GM18508 (cell line): ENCODE measurements around the gene HIKESHI.
A peak's percentile ranks its signal among the peaks of the same experiment; 100 is the strongest.
"Not testable (repeated sequence)": the region's sequence is repeated elsewhere in the genome, so short reads cannot be mapped to it uniquely, and the experiment has no call there.

ENCODE experiments used
- ATAC-seq: cut with Tn5 transposase; IDR thresholded peaks from one replicate; pipeline ENCODE4 v1.9.1; 2021; ENCODE audit warnings: moderate number of reproducible peaks; ENCODE audit not compliant: insufficient read depth, unreplicated experiment

Gene HIKESHI, protein sequence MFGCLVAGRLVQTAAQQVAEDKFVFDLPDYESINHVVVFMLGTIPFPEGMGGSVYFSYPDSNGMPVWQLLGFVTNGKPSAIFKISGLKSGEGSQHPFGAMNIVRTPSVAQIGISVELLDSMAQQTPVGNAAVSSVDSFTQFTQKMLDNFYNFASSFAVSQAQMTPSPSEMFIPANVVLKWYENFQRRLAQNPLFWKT

DNA sequence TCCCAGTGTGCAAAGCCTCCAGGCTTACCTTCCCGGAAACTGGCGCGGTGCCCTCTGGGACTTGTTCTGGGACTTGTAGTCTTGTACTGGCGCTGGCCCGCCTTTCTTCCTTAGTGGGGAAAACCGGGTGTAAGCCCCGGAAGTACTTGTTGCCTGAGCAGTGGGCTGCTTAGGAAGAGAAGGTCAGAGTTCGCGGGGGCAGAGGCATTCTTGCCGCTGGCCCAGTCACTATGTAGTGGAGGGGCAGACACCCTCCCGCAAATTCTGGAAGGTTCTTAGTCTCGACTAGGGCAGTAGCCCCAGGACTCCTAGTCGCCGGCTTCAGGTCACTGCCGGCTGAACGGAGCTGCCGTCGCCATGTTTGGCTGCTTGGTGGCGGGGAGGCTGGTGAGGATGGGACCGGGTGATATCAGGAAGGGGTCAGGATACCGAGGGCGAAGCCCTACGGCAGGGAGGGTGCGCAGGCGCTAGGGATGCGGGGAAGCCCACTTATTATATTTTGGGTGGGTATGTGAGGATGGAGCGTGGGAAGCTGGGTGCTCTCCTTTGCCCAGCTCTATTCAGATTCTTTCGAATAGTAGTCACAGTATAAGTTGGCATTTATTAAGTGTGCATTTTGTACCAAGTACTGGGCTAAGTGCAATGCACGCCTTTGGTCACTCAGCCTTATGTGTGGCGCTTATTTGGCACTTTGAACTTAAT lies at the start of gene HIKESHI:
HIKESHI (plus strand) TSS at position 149 of the 702 bp plus-strand sequence; CDS start at position 358, 209 bp downstream.
- ATAC-seq, result peak; percentile 96

DNA sequence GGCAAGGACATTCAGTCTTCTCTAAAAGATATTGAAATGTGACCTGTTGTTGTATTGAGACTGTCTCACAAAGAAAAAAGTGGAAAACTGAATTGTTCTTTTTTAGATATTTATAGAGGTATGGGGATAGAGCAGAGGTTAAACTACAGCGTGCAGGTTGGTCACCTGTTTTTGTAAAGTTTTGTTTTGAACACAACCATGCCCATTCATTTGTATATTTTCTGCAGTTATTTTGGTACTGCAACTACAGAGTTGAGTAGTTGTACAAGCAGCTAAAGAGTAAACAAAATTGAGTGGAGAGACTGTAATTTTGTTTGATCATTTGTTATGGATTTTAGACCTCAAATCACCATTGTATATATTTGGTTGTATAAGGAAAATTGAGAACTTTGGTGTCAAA lies 46.1 kb upstream of the HIKESHI start:
- ATAC-seq, result peak; percentile 68

DNA sequence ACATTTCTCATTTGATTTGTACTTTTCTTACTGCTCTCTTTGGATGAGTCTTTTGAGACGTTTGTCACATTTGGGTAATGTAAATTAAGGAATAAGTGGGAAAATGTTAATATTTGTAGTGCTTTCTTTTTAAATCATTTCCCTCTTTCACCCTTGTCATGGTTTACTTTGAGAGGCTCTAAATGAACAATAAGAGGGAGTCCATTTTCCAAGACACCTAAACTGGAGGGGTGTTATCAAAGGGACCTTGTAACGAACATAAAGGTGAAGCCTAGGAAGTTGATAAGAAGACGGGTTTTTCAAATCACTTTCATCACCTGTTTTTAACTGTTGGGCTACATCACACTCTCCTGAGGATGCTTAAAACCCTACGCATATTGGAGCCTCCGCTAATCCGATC lies 45.4 kb upstream of the HIKESHI start:
- no peak for ATAC-seq

DNA sequence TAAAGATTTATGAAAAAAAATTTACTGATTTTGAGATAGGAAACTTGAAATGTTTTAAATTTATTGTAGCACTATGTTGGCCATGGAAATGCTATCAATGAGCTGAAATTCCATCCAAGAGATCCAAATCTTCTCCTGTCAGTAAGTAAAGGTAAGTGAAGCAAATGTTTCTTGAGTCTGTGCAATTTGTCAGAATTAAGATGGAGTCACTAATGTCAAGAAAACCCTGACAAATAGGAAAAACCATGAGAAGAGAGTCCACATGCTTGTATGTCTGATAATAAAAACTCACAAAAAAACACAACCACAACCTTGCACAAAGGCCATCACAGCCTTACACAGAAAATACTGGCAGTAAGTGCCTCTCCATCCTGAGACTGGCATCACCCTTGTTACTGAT lies 44.6 kb upstream of the HIKESHI start:
- ATAC-seq, result no peak

DNA sequence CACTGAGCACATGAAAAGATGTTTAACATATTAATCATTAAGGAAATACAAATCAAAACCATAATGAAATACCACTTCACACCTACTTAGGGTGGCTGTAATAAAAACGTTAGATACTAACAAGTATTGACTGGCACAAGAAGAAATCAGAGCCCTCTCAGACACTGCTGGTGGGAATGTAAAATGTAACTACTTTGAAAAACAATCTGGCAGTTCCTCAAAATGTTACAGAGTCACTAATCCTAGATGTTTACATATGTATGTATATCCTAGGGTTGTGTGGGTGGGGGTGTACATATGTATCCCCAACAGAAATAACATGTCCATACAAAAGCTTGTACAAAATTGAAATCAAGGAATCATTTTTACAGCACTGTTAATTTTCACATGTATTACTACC lies 42.3 kb upstream of the HIKESHI start:
- no peak for ATAC-seq

DNA sequence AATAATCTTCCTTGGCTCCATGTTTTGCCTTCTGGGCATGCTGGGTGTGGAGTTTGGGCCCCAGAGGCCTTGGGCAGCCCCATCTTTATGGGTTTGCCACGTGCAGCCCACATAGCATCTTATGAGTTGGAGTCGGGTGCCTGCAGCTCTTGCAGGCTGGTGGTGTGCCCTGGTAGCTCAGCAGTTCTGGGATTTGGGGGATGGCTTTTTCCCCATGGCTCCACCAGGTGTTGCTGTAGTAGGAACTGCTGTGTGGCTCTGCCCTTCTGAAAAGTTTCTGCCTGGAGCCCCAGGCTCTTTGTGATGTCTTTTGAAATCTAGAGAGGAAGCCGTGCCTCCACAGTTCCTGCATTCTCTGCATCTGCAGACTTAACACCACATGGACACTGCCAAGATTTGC lies 40.7 kb upstream of the HIKESHI start:
- ATAC-seq, result no peak

DNA sequence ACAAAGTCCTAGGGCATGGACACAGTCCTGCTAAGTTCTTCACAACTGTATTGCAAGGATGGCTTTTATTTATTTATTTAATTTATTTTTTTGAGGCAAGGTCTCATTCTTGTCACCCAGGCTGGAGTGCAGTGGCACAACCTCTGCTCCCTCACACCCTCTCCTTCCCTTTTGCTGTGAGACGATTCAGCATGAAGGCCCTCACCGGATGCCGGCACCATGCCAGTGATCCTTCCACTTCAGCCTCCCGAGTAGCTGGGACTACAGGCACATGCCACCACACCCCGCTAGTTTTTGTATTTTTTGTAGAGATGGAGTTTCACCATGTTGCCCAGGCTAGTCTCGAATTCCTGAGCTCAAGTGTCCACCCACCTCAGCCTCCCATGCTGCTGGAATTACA lies 39.7 kb upstream of the HIKESHI start:
- ATAC-seq, result no peak

DNA sequence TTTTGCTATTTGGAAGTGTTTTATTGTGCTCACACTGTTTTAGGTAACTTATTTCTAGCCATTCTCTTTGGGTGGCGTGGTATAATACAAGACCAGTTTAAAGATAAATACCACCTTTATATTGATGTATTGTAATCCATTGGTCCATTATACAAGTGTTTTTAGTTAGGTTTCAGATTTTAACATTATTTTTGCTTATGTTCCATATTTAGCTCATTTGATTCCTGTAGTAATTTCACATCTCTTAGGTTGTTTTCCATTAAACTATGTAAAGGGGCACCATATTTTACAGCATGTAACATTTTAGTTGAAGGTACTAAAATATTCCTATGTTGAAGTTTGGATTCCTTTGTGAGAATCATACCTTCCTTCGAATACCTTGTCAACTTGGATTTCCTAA lies 37.4 kb upstream of the HIKESHI start:
- ATAC-seq, result no peak

DNA sequence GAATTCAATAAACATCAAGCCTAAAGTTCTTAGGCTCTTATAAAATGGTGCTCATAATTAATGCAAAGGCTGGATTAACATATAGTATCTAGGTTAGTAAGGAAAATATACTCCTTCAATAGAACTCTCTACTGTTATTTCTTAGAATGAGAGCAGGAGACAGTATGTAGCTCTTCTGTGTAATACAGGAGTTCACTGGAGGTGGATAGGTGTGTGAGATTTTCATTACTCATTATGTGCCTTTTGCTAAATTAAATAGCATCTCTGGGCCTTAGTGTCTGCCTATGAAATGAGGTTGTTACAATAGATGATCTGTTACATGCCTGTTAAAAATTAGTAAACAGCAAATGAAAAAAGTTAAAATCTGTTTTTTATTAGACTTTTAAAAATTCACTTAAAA lies 36.8 kb upstream of the HIKESHI start:
- no peak for ATAC-seq

DNA sequence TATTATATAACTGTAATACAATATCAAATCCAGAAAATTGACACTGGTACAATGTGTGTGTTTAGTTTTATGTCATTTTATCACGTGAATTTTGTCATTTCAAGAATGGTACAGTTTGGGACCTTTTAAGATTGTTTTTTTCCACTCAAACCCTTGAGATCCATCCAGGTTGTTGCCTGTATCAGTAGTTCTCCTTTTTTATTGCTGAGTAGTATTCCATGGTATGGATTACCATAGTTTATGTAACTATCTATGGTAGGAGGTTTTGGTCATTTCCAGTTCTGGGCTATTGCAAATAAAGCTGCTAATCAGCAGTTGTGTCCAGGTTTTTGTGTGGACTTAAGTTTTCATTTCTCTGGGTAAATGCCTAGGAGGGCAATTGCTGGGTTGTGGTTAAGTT lies 32.4 kb upstream of the HIKESHI start:
- no peak for ATAC-seq

DNA sequence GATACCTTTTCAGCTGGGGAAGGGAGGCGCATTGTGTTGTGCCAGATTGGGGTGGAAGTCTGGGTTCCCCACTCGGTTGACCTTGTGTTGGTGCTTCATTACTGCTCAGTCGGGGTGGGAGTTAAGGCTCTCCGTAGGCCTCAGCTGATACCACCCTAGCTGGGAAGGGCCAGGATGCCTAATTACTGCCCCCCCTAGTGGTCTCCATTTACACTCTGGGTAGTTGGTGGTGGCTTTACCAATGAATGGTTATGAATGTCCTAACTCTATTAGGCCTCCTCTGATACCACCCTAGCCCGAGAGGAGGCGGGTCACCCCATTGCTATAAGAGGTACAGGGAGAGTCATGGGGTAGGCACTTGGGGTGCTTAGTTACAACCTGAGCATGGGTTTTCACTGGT lies 27.5 kb upstream of the HIKESHI start:
- no peak for ATAC-seq

DNA sequence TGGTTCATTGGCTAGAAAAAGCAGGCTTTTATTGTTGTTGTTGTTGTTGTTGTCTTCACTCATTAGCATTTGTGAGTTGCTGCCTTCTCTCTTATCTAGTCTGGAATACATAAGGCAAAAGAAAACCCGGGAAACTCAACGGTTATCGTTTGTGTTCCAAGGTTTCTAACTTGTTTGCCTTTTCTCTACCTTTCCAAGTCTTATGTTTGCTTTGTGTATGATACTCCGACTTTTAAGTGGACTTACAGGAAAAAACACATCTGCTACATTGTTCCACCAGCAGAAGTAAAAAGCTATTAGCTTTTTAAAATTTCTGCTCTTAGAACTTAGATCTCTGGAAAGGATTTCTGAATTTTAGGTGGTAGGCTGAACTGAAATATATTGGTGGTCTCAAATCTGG lies 27.0 kb upstream of the HIKESHI start:
- no peak for ATAC-seq

DNA sequence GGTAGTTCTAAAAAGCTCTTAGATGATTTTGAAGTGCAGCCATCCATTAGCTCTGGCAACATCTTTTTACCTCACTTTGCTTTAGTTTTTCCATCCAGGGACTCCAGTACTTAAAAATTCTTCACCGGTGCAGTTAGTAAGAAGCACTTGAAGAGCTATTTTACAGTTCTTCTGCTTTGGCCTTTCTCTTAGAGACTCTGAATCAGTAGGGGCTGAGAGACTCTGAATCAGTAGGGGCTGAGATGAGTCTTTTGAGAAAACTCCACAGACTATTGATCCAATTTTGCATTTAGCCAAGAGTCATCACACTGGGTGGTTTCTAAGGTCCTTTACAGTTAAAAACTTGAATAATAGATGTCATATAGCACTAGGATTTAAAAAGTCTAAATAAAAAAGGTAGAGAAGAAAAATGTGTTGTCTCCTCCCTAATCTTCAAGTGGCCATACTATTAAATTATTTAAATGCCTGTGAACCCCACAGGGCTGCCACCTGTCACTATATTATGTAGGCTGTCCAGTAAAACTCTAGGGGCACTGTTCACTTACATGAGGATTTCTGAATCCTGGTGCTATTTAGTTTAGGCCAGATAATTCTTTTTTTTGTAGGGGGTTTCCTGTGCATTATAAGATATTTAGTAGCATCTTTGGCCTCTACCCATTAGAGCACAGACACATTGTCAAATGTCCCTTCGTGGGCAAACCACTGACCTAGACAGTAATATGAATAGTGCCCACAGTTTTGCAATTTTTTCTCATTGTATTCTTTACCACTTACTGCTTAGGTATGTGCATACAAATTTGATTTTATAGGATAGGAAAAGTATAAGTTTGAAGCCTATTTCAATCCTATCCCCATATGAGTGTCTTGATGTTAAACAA lies 26.3 kb upstream of the HIKESHI start:
- ATAC-seq, result no peak

DNA sequence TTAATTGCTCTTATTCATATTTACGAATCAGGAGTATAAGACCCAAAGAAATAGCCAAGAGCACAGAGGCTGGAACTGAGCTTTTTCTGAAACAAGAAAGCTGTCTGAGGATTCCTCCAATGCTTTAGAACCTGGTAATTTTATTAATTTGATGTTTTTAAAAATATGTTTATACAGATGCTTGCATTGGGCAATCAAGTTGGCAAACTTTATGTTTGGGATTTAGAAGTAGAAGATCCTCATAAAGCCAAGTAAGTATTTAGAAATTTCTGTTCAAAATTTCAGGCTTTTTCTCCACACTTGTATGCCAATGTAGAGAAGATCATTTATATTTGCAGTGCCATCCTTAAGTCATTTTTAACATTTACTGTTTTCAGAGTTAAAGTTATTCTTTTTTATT lies 24.3 kb upstream of the HIKESHI start:
- ATAC-seq, result no peak

DNA sequence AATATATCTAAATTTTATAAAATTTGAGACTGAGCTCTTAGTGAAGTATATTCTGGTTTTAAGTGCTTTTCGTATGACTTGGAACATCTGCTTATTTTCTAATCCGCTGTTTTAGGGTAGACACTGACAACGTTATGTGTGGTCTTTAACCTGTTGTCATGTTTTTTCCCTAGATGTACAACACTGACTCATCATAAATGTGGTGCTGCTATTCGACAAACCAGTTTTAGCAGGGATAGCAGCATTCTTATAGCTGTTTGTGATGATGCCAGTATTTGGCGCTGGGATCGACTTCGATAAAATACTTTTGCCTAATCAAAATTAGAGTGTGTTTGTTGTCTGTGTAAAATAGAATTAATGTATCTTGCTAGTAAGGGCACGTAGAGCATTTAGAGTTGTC lies 23.8 kb upstream of the HIKESHI start:
- ATAC-seq, result no peak

DNA sequence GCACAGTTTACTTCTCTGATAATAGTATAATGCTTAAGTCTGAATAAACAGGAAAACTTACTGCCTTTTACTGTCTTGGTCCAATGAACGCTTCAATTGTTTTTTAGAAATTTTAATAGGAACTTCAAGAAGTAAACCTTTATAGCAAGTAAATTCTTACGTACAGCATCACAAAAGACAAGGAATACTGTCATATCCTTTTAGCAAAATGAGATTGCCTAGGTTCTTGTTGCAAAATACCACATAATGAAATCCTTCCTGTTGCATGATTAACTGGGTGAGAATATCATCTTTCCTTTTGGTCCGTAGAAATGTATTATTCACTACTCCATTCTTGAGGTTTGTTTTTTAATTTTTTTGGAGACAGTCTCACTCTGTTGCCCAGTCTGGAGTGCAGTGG lies 22.3 kb upstream of the HIKESHI start:
- no peak for ATAC-seq

DNA sequence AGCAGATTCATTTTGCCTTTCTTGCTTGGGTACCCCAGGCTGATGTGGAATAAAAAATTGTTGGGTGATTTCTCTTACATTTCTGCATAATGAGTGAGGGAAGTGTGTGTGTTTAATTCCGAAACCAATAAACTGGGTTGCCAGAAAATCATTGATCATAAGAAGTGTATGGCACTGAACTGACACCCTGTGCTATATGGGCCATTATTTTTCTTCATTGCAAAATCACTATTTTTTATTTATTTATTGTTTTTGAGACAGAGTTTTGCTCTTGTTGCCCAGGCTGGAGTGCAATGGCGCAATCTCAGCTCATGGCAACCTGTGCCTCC lies 14.6 kb upstream of the HIKESHI start:
- ATAC-seq, result no peak

DNA sequence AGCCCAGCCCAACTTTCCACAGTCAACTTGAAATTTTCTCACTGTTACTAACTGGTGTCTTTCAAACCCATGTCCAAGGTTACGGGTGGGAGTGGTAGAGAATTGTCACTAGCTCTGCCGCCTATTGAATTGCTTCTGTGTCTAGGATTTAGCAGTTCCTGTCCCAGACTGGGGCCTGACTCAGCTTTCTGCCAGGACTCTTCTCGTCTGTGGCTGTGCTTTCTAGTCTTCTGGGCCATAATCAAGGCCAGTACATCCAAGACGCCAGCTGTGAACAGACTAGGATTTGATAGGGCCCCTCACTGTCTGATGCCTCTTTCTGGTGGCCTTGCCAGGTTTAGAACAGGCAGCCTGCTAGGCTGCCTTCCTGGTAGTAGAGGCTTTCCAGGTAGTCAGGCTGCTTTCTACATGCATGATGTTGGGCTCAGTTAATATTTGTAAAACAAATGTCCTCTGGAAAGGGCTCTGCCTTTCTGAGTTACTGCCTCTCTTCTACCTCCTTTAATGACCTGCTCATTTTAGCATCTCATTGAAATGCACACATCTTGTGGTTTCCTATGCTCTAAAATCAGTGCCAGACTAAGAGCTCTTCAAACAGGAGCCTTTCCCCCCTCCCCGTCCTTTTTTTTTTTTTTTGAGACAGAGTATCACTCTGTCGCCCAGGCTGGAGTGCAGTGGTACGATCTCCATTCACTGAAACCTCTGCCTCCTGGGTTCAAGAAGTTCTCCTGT lies 13.1 kb upstream of the HIKESHI start:
- ATAC-seq, result no peak

DNA sequence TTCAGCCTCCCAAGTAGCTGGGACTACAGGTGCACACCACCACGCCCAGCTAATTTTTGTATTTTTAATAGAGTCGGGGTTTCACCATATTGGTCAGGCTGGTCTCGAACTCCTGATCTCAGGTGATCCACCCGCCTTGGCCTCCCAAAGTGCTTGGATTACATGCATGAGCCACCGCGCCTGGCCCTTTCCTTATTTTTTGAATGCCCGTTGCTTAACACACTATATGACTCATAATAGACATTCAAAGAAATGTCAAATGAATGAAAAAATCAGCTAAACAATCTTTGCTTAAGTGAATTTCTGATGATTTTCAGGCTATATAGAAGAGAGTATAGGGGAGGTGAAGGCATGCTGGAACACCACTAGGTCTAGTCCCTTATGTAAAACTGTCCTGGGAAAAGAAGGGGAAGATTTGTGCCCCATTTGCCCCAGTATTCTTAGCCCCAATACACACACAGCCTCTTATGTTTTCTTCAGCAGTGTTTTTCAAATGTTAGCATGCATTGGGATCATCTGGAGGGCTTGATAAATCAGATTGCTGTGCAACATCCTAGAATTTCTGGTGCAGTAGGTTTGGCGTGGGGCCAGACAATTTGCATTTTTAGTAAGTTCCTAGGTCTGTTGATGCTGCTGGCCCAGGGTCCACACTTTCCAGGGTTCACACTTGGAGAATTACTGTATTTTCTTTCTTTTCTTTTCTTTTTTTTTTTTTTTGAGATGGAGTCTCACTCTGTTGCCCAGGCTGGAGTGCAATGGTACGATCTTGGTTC lies 12.3 kb upstream of the HIKESHI start:
- not testable (repeated sequence) for ATAC-seq
